ENCODE measurements around the gene GID8. TPM values are rescaled to one million over a fixed set of nuclear protein-coding genes. Genes with fewer than 3 reads are reported as not detected.

The GID8 gene
- total and polyA plus RNA-seq, 4 donors, result 10.2 to 23.6 (median 14.6) TPM

DNA sequence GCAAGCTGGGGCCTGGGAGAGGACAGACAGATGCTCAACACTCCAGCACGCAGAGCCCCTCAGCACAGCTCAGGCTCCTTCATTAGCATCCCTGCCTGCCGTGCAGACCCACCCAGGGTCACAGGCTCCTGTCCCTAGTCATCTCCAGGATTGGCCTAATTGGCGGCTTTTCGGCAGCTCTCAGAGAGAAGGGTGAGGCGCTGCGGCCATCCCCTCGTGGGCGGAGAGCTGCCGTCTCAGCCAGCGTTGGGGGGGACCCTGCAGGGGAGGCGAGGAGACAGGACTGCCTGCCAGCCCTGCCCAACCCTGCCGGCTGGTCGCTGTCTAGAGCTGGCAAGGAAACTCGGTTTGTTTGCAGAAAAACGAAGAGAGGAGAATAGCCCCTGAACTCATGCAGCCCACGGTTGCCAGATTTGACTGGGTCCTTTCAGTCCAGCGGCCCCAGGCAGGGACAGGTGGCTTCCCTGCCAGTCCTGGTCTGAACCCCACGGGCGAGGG, 42.0 kb downstream of the GID8 start:
- TF ChIP-seq, protein P1, sequence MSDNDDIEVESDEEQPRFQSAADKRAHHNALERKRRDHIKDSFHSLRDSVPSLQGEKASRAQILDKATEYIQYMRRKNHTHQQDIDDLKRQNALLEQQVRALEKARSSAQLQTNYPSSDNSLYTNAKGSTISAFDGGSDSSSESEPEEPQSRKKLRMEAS (IDR thresholded peaks at IDR 0.05), result no peak
- TF ChIP-seq ZBTB33 (IDR thresholded peaks at IDR 0.05) (no peak), HNF4A (conservative IDR thresholded peaks at IDR 0.05) (no peak)
- TF ChIP-seq, protein P2, sequence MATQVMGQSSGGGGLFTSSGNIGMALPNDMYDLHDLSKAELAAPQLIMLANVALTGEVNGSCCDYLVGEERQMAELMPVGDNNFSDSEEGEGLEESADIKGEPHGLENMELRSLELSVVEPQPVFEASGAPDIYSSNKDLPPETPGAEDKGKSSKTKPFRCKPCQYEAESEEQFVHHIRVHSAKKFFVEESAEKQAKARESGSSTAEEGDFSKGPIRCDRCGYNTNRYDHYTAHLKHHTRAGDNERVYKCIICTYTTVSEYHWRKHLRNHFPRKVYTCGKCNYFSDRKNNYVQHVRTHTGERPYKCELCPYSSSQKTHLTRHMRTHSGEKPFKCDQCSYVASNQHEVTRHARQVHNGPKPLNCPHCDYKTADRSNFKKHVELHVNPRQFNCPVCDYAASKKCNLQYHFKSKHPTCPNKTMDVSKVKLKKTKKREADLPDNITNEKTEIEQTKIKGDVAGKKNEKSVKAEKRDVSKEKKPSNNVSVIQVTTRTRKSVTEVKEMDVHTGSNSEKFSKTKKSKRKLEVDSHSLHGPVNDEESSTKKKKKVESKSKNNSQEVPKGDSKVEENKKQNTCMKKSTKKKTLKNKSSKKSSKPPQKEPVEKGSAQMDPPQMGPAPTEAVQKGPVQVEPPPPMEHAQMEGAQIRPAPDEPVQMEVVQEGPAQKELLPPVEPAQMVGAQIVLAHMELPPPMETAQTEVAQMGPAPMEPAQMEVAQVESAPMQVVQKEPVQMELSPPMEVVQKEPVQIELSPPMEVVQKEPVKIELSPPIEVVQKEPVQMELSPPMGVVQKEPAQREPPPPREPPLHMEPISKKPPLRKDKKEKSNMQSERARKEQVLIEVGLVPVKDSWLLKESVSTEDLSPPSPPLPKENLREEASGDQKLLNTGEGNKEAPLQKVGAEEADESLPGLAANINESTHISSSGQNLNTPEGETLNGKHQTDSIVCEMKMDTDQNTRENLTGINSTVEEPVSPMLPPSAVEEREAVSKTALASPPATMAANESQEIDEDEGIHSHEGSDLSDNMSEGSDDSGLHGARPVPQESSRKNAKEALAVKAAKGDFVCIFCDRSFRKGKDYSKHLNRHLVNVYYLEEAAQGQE (IDR thresholded peaks at IDR 0.05), result no peak
- TF ChIP-seq, protein P3, sequence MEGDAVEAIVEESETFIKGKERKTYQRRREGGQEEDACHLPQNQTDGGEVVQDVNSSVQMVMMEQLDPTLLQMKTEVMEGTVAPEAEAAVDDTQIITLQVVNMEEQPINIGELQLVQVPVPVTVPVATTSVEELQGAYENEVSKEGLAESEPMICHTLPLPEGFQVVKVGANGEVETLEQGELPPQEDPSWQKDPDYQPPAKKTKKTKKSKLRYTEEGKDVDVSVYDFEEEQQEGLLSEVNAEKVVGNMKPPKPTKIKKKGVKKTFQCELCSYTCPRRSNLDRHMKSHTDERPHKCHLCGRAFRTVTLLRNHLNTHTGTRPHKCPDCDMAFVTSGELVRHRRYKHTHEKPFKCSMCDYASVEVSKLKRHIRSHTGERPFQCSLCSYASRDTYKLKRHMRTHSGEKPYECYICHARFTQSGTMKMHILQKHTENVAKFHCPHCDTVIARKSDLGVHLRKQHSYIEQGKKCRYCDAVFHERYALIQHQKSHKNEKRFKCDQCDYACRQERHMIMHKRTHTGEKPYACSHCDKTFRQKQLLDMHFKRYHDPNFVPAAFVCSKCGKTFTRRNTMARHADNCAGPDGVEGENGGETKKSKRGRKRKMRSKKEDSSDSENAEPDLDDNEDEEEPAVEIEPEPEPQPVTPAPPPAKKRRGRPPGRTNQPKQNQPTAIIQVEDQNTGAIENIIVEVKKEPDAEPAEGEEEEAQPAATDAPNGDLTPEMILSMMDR (IDR thresholded peaks at IDR 0.05; ENCODE audit: low read depth, low read length, missing input control), result no peak
- no peak overlapping the region for H3K9ac ChIP-seq (ENCODE audit: low read depth in 1 of 2, low read length in 2 of 2)
- no peaks in the 10 kb centered on the region for H3K9me3 ChIP-seq (ENCODE audit: control insufficient read depth in 4 of 4, low read length in 3 of 4)
- H3K27ac ChIP-seq (ENCODE audit: low read depth in 1 of 2, low read length in 2 of 2), result no peak overlapping the region
- no peaks in the 10 kb centered on the region for H3K36me3 ChIP-seq (ENCODE audit: control insufficient read depth in 4 of 4, insufficient read depth in 3 of 4, low read depth in 1 of 4, low read length in 3 of 4)
- 24% methylated on average over 19 of the region's 19 CpGs for WGBS
- no peak for DNase-seq (ENCODE audit: low spot score)
- peaks cover 0 to 4% (median 4%) of the 10 kb centered on the region in 4 donors for H3K27me3 ChIP-seq (ENCODE audit: control insufficient read depth in 4 of 4, insufficient read depth in 4 of 4, low read length in 3 of 4)
- no peak overlapping the region for H3K4me3 ChIP-seq (ENCODE audit: low read depth in 1 of 3, low read length in 3 of 3)
- H3K4me1 ChIP-seq (ENCODE audit: control insufficient read depth in 4 of 4, insufficient read depth in 4 of 4, low read length in 3 of 4), result no peaks in the 10 kb centered on the region

DNA sequence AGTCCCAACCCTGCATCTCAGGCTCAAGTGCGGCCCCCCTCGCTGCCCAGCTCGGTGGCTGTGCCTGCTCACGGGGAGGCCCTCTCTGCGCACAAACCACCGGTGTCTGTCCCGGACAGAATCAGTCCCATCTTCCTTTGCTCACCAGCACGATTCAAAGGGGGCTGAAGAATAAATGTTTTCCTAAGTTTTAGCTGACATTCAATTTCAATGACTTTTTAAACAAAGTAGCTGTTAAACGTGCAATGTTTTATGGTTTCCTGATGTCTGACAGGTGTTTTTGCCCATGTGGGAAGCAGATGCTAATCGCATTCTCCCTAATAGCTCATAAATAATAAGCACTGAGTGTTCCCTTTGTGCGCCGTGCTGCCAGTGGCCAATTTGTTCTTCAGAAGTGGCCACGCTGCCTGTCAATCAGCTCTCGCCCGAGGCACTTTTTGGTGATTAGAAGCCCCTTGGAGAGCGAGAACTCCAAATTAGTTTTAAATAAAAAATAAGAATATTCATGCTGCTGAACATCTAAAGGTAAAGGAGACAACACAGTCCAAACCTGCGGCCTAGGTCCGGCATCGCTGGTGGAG, 42.5 kb downstream of the GID8 start:
- 62% methylated on average over 19 of the region's 19 CpGs for WGBS
- Histone ChIP-seq H3K4me1 (ENCODE audit: control insufficient read depth in 4 of 4, insufficient read depth in 4 of 4, low read length in 3 of 4) (no peaks in the 10 kb centered on the region), H3K36me3 (ENCODE audit: control insufficient read depth in 4 of 4, insufficient read depth in 3 of 4, low read depth in 1 of 4, low read length in 3 of 4) (no peaks in the 10 kb centered on the region), H3K9ac (ENCODE audit: low read depth in 1 of 2, low read length in 2 of 2) (no peak overlapping the region), H3K9me3 (ENCODE audit: control insufficient read depth in 4 of 4, low read length in 3 of 4) (no peaks in the 10 kb centered on the region), H3K27me3 (ENCODE audit: control insufficient read depth in 4 of 4, insufficient read depth in 4 of 4, low read length in 3 of 4) (peaks cover 0 to 4% (median 3%) of the 10 kb centered on the region in 4 donors), H3K27ac (ENCODE audit: low read depth in 1 of 2, low read length in 2 of 2) (no peak overlapping the region), H3K4me3 (ENCODE audit: low read depth in 1 of 3, low read length in 3 of 3) (no peak overlapping the region)
- no peak for DNase-seq (ENCODE audit: low spot score)
- TF ChIP-seq, protein P3 (IDR thresholded peaks at IDR 0.05; ENCODE audit: low read depth, low read length, missing input control), result no peak
- no peak for TF ChIP-seq JUND (IDR thresholded peaks at IDR 0.05)
- no peak for TF ChIP-seq RAD21 (IDR thresholded peaks at IDR 0.05)
- TF ChIP-seq, protein P2 (IDR thresholded peaks at IDR 0.05), result no peak
- no peak for TF ChIP-seq YY1 (IDR thresholded peaks at IDR 0.05)
- TF ChIP-seq GABPA (IDR thresholded peaks at IDR 0.05 in 1 of 2, conservative IDR thresholded peaks at IDR 0.05 in 1 of 2), result no peak
- TF ChIP-seq ATF3 (IDR thresholded peaks at IDR 0.05), result no peak
- no peak for TF ChIP-seq HNF4G (IDR thresholded peaks at IDR 0.05)
- TF ChIP-seq ZBTB33 (IDR thresholded peaks at IDR 0.05), result no peak
- TF ChIP-seq EGR1 (IDR thresholded peaks at IDR 0.05; ENCODE audit: low read depth in 2 of 2), result no peak
- no peak for TF ChIP-seq HNF4A (conservative IDR thresholded peaks at IDR 0.05)
- TF ChIP-seq, protein P1 (IDR thresholded peaks at IDR 0.05), result no peak

All from liver (tissue), 9 donors.